ENCODE measurements around the gene ADAM23.

Gene ADAM23

GRCh38 chr2:206569470-206569869 is 126.1 kb downstream of the ADAM23 start:
- no peak for TF ChIP-seq CTCF (IDR thresholded peaks at IDR 0.05; ENCODE audit: low read length, missing control alignments)
- no peak for DNase-seq (ENCODE audit: low read depth)
- H3K4me3 ChIP-seq (replicated peaks; ENCODE audit: low read depth, low read length) = no peak overlapping the region

- DNase-seq (ENCODE audit: low read depth) = no peak
- no peak for TF ChIP-seq CTCF (IDR thresholded peaks at IDR 0.05; ENCODE audit: low read length, missing control alignments)
These were observed 126.9 kb downstream of the ADAM23 start for GRCh38 chr2:206570199-206570598.

GRCh38 chr2:206572725-206573124 is 129.4 kb downstream of the ADAM23 start:
- no peak for TF ChIP-seq CTCF (IDR thresholded peaks at IDR 0.05; ENCODE audit: low read length, missing control alignments)
- no peak for DNase-seq (ENCODE audit: low read depth)
- H3K4me3 ChIP-seq (replicated peaks; ENCODE audit: low read depth, low read length) = no peak overlapping the region

More at GRCh38 chr2:206570199-206570598, 126.9 kb downstream of the ADAM23 start:
- no peak overlapping the region for H3K4me3 ChIP-seq (replicated peaks; ENCODE audit: low read depth, low read length)

- no peak for DNase-seq (ENCODE audit: low read depth)
These were observed 130.5 kb downstream of the ADAM23 start for GRCh38 chr2:206573793-206574192.

GRCh38 chr2:206584323-206585116 is 141.2 kb downstream of the ADAM23 start:
- no peak for TF ChIP-seq CTCF (IDR thresholded peaks at IDR 0.05; ENCODE audit: low read length, missing control alignments)
- DNase-seq (ENCODE audit: low read depth) = no peak
- H3K4me3 ChIP-seq (replicated peaks; ENCODE audit: low read depth, low read length) = no peak overlapping the region

More at GRCh38 chr2:206573793-206574192, 130.5 kb downstream of the ADAM23 start:
- H3K4me3 ChIP-seq (replicated peaks; ENCODE audit: low read depth, low read length) = no peak overlapping the region
- TF ChIP-seq CTCF (IDR thresholded peaks at IDR 0.05; ENCODE audit: low read length, missing control alignments) = no peak

GRCh38 chr2:206585335-206585734 is 142.0 kb downstream of the ADAM23 start:
- H3K4me3 ChIP-seq (replicated peaks; ENCODE audit: low read depth, low read length) = no peak overlapping the region
- no peak for TF ChIP-seq CTCF (IDR thresholded peaks at IDR 0.05; ENCODE audit: low read length, missing control alignments)
- peak; percentile 21 for DNase-seq (ENCODE audit: low read depth)

GRCh38 chr2:206586609-206587008 is 143.3 kb downstream of the ADAM23 start:
- no peak for TF ChIP-seq CTCF (IDR thresholded peaks at IDR 0.05; ENCODE audit: low read length, missing control alignments)
- H3K4me3 ChIP-seq (replicated peaks; ENCODE audit: low read depth, low read length) = no peak overlapping the region
- DNase-seq (ENCODE audit: low read depth) = no peak
